H1 (cell line): Measurements from ENCODE around the gene DAPK3. TPM values are rescaled to one million over a fixed set of nuclear protein-coding genes. Genes with fewer than 3 reads are reported as not detected.

Source experiments
- CTCF ChIA-PET: fragments of 300-600 bp; sonication (Branson Sonifier 250); formaldehyde crosslinking; loops from one replicate; lab custom pipeline; 2021; ENCODE audit not compliant: partially characterized antibody; lab: Charles Lee
- POLR2A ChIA-PET: fragments of 300-600 bp; sonication (Branson Sonifier 250); formaldehyde crosslinking; loops from one replicate; lab custom pipeline; 2021; ENCODE audit warnings: inconsistent platforms; ENCODE audit not compliant: partially characterized antibody; lab: Charles Lee
- DNase-seq, 2 experiments: peaks; one replicate each; pipeline versions ENCODE4 v3.0.0 to v3.0.0-alpha.2; 2010 to 2022; ENCODE audit warnings: low spot score in 2 of 2, low read depth in 1 of 2, mixed read lengths in 1 of 2
- FAIRE-seq: peaks from 2 replicates; lab custom pipeline; 2011; peaks lifted over from hg19 to GRCh38; lab: Jason Lieb, UNC
- H2AFZ ChIP-seq: 2 replicates; pipeline ENCODE4 v1.8.1; 2012; ENCODE audit warnings: low read length, inconsistent platforms
- H2AK5ac ChIP-seq: 2 replicates; pipeline ENCODE4 v1.6.1; 2013; ENCODE audit warnings: low read depth, low read length
- H2BK120ac ChIP-seq: replicated peaks from 2 replicates; pipeline ENCODE3; 2013; ENCODE audit warnings: low read depth, low read length, inconsistent platforms
- H2BK12ac ChIP-seq: 2 replicates; pipeline ENCODE4 v1.6.1; 2013; ENCODE audit warnings: low read depth, low read length
- H2BK15ac ChIP-seq: 2 replicates; pipeline ENCODE4 v1.6.1; 2013; ENCODE audit warnings: low read length
- H2BK20ac ChIP-seq: 2 replicates; pipeline ENCODE4 v1.6.1; 2013; ENCODE audit warnings: low read length
- H2BK5ac ChIP-seq: 2 replicates; pipeline ENCODE4 v1.6.1; 2013; ENCODE audit warnings: low read depth, low read length
- H3K14ac ChIP-seq: 2 replicates; pipeline ENCODE4 v1.6.1; 2013; ENCODE audit warnings: inconsistent platforms; ENCODE audit not compliant: insufficient read length
- H3K18ac ChIP-seq: 2 replicates; pipeline ENCODE4 v1.6.1; 2013; ENCODE audit warnings: low read length; ENCODE audit errors: extremely low read depth
- H3K23ac ChIP-seq: 2 replicates; pipeline ENCODE4 v1.6.1; 2013; ENCODE audit warnings: inconsistent platforms; ENCODE audit not compliant: insufficient read length
- H3K23me2 ChIP-seq: 2 replicates; pipeline ENCODE4 v1.6.1; 2013; ENCODE audit warnings: low read depth, low read length
- H3K27ac ChIP-seq: 2 replicates; pipeline ENCODE4 v1.6.1; 2011; ENCODE audit warnings: low read depth, low read length, inconsistent platforms
- H3K27me3 ChIP-seq, 4 experiments: replicated peaks in 1 of 4; 1 replicate in 1 of 4; 2 replicates in 3 of 4; pipeline versions ENCODE4 v1.6.1 to v1.8.1; 2011 to 2013; ENCODE audit warnings: low read length in 3 of 4, mild to moderate bottlenecking in 3 of 4, inconsistent platforms in 2 of 4, mixed read lengths in 2 of 4, moderate library complexity in 1 of 4; ENCODE audit not compliant: control insufficient read depth in 3 of 4, insufficient read depth in 3 of 4; ENCODE audit errors: extremely low read depth in 1 of 4
- H3K36me3 ChIP-seq, 4 experiments: 2 replicates each; pipeline versions ENCODE4 v1.6.1 to v1.8.1; 2011 to 2013; ENCODE audit warnings: mild to moderate bottlenecking in 4 of 4, low read length in 3 of 4, moderate library complexity in 2 of 4, control low read depth in 1 of 4, inconsistent platforms in 1 of 4; ENCODE audit not compliant: insufficient read depth in 4 of 4, control insufficient read depth in 2 of 4
- H3K4ac ChIP-seq: replicated peaks from 2 replicates; pipeline ENCODE3; 2013; ENCODE audit warnings: low read length, low read depth, mixed read lengths, inconsistent platforms; ENCODE audit not compliant: insufficient read length
- H3K4me1 ChIP-seq, 4 experiments: replicated peaks in 1 of 4; 1 replicate in 1 of 4; 2 replicates in 3 of 4; pipeline versions ENCODE4 v1.6.1 to v1.8.1; 2011 to 2013; ENCODE audit warnings: low read length in 3 of 4, inconsistent platforms in 2 of 4, mixed read lengths in 1 of 4; ENCODE audit not compliant: insufficient read depth in 4 of 4, control insufficient read depth in 3 of 4
- H3K4me2 ChIP-seq, 2 experiments: 2 replicates each; pipeline versions ENCODE4 v1.6.1 to v1.8.1; 2011 to 2013; ENCODE audit warnings: low read depth in 2 of 2, low read length in 2 of 2, control low read depth in 1 of 2, inconsistent platforms in 1 of 2, mild to moderate bottlenecking in 1 of 2; ENCODE audit not compliant: insufficient read depth in 1 of 2
- H3K4me3 ChIP-seq, 4 experiments: fragments of 200-600, 300-600 bp in 1 of 4; sonication (generic), shearing (Covaris generic), sonication (Bioruptor Twin) in 1 of 4; 2 replicates each; pipeline versions ENCODE4 v1.5.1 to v1.8.1; 2011 to 2016; ENCODE audit warnings: low read length in 4 of 4, low read depth in 3 of 4, control low read depth in 2 of 4, inconsistent platforms in 2 of 4, mild to moderate bottlenecking in 2 of 4, mixed read lengths in 1 of 4, moderate library complexity in 1 of 4; ENCODE audit not compliant: insufficient read depth in 2 of 4; ENCODE audit errors: extremely low read depth in 1 of 4
- H3K56ac ChIP-seq: replicated peaks from 2 replicates; pipeline ENCODE3; 2013; ENCODE audit warnings: low read depth, mild to moderate bottlenecking, mixed read lengths, low read length, inconsistent platforms; ENCODE audit not compliant: insufficient read length
- H3K79me1 ChIP-seq: 2 replicates; pipeline ENCODE4 v1.6.1; 2013; ENCODE audit warnings: low read depth, low read length, control low read depth
- H3K79me2 ChIP-seq, 2 experiments: 2 replicates each; pipeline versions ENCODE4 v1.6.1 to v1.8.1; 2012 to 2013; ENCODE audit warnings: low read length in 2 of 2, mild to moderate bottlenecking in 2 of 2, inconsistent platforms in 1 of 2; ENCODE audit not compliant: insufficient read depth in 2 of 2, control insufficient read depth in 1 of 2
- H3K9ac ChIP-seq, 4 experiments: replicated peaks in 1 of 4; 1 replicate in 1 of 4; 2 replicates in 3 of 4; pipeline versions ENCODE4 v1.6.1 to v1.8.1; 2011 to 2013; ENCODE audit warnings: low read depth in 3 of 4, low read length in 3 of 4, control low read depth in 2 of 4, mild to moderate bottlenecking in 2 of 4, moderate library complexity in 2 of 4, inconsistent platforms in 1 of 4; ENCODE audit errors: extremely low read depth in 1 of 4
- H3K9me3 ChIP-seq, 2 experiments: 2 replicates each; pipeline versions ENCODE4 v1.6.1 to v1.8.1; 2012 to 2013; ENCODE audit warnings: mild to moderate bottlenecking in 2 of 2, moderate library complexity in 2 of 2, control low read depth in 1 of 2, inconsistent platforms in 1 of 2, low read depth in 1 of 2, low read length in 1 of 2, mixed read lengths in 1 of 2; ENCODE audit not compliant: insufficient read depth in 2 of 2
- H4K20me1 ChIP-seq, 2 experiments: replicated peaks in 1 of 2; 2 replicates each; pipeline versions ENCODE3 to v1.8.1; 2011 to 2013; ENCODE audit warnings: inconsistent platforms in 2 of 2, low read length in 2 of 2, mild to moderate bottlenecking in 1 of 2; ENCODE audit not compliant: insufficient read depth in 2 of 2, control insufficient read depth in 1 of 2
- H4K5ac ChIP-seq: 2 replicates; pipeline ENCODE4 v1.6.1; 2013; ENCODE audit warnings: low read length, low read depth, mixed read lengths, inconsistent platforms; ENCODE audit not compliant: insufficient read length
- H4K8ac ChIP-seq: 2 replicates; pipeline ENCODE4 v1.8.0; 2013; ENCODE audit warnings: mild to moderate bottlenecking, moderate library complexity, low read length, inconsistent platforms; ENCODE audit not compliant: insufficient read depth; ENCODE audit errors: extremely low read depth
- H4K91ac ChIP-seq: replicated peaks from 2 replicates; pipeline ENCODE3; 2013; ENCODE audit warnings: low read length, mixed read lengths, inconsistent platforms; ENCODE audit not compliant: insufficient read length
- ASH2L ChIP-seq: fragments of 200-600, 300-600 bp; sonication (generic); IDR thresholded peaks from one replicate; pipeline ENCODE4 v1.7.1; 2017; ENCODE audit warnings: low read length
- CREB1 ChIP-seq: IDR thresholded peaks from 2 replicates; pipeline ENCODE4 v1.6.1; 2012; ENCODE audit warnings: inconsistent platforms
- CTCF ChIP-seq, 3 experiments: IDR thresholded peaks; 1 replicate in 2 of 3; 2 replicates in 1 of 3; pipeline versions ENCODE4 v1.5.1 to v1.6.1; 2011; ENCODE audit warnings: low read length in 3 of 3, mild to moderate bottlenecking in 3 of 3, inconsistent platforms in 2 of 3, low read depth in 1 of 3, moderate library complexity in 1 of 3; ENCODE audit not compliant: insufficient read depth in 1 of 3; ENCODE audit errors: control extremely low read depth in 1 of 3
- E2F6 ChIP-seq: IDR thresholded peaks from 2 replicates; pipeline ENCODE4 v1.6.1; 2012; ENCODE audit warnings: inconsistent platforms
- EP300 ChIP-seq, 2 experiments: IDR thresholded peaks; 1 replicate in 1 of 2; 2 replicates in 1 of 2; pipeline ENCODE4 v1.6.1; 2011 to 2012; ENCODE audit warnings: low read depth in 2 of 2, low read length in 2 of 2, mild to moderate bottlenecking in 2 of 2, borderline replicate concordance in 1 of 2, inconsistent platforms in 1 of 2, moderate library complexity in 1 of 2
- FOSL1 ChIP-seq: IDR thresholded peaks from 2 replicates; pipeline ENCODE4 v1.6.1; 2011; ENCODE audit warnings: mild to moderate bottlenecking, low read depth, low read length, moderate library complexity; ENCODE audit not compliant: insufficient read depth
- GTF2F1 ChIP-seq: IDR thresholded peaks from 2 replicates; pipeline ENCODE4 v1.6.1; 2012; ENCODE audit warnings: low read depth, low read length, improper control_type of control experiment, borderline replicate concordance
- HDAC6 ChIP-seq: IDR thresholded peaks from one replicate; pipeline ENCODE4 v1.7.1; 2012; ENCODE audit warnings: low read depth, mild to moderate bottlenecking, inconsistent platforms, low read length, moderate library complexity
- MAX ChIP-seq: IDR thresholded peaks from 2 replicates; pipeline ENCODE4 v1.6.1; 2012; ENCODE audit warnings: inconsistent platforms
- NANOG ChIP-seq: IDR thresholded peaks from 2 replicates; pipeline ENCODE4 v1.6.1; 2011; ENCODE audit warnings: low read length, low read depth, mild to moderate bottlenecking, inconsistent platforms; ENCODE audit not compliant: insufficient read depth, poor library complexity, severe bottlenecking
- WGBS, 2 experiments: shearing (Covaris generic) in 1 of 2; methylation state at CpG; one replicate each; pipeline versions ENCODE4 v1.1.6 to v1.1.7; 2013 to 2015; ENCODE audit warnings: low lambda C conversion rate in 2 of 2, mixed read lengths in 2 of 2, inconsistent platforms in 1 of 2, low coverage in 1 of 2, missing lambda C conversion rate in 1 of 2; ENCODE audit not compliant: insufficient replicate concordance in 2 of 2, insufficient coverage in 1 of 2, insufficient read length in 1 of 2; ENCODE audit errors: extremely low coverage in 1 of 2, missing lambda C conversion rate in 1 of 2; 5-methylcytosine and 5-hydroxymethylcytosine counted together
- polyA plus RNA-seq, 7 experiments: library from polyadenylated mRNA; depleted of rRNA in 3 of 7; stranded (reverse) in 5 of 7; unstranded in 2 of 7; fragments of >200 nt in 5 of 7; fragments of 200-250 nt in 2 of 7; gene quantifications; 1 replicate in 5 of 7; 2 replicates in 1 of 7; 4 replicates in 1 of 7; pipeline versions ENCODE4 v1.2.1 to v1.2.3, GENCODE V29; 2011 to 2013; ENCODE audit warnings: missing spikeins in 2 of 7, mixed read lengths in 2 of 7
- total RNA-seq: library from RNA; stranded (reverse); fragmentation: NEBNext Ultra II Directional; extraction: Animal tissue kit (Norgen Biotek cat#: 25700); gene quantifications from 2 replicates; pipeline ENCODE4 v1.2.1, GENCODE V29; 2021

The DAPK3 gene
- total and polyA plus RNA-seq, 2 of the 8 experiments (the other 6 are each of a cell fraction or from before 2014, with no cell fraction given) = 53.2 to 78.1 TPM

GRCh38 chr19:3914199-3914598 lies 56.7 kb downstream of the DAPK3 start:
- no peak overlapping the region for H2AFZ ChIP-seq
- TF ChIP-seq EP300 (IDR thresholded peaks at IDR 0.05; ENCODE audit: borderline replicate concordance in 1 of 2, low read depth in 2 of 2, low read length in 2 of 2) (no peak), E2F6 (no peak), NANOG (no peak), MAX (no peak), CREB1 (no peak), CTCF (IDR thresholded peaks at IDR 0.05; ENCODE audit: control extremely low read depth in 1 of 3, insufficient read depth in 1 of 3, low read depth in 1 of 3, low read length in 3 of 3) (no peak), HDAC6 (no peak), FOSL1 (no peak), ASH2L (no peak), GTF2F1 (no peak)

More at GRCh38 chr19:3914199-3914598, 56.7 kb downstream of the DAPK3 start:
- Histone ChIP-seq H3K4me2 (no peak overlapping the region), H3K9ac (no peak overlapping the region), H3K9me3 (peaks cover 11 to 19% of the 10 kb centered on the region in 2 experiments), H4K91ac (no peak overlapping the region), H4K20me1 (peaks cover 0 to 1% of the 10 kb centered on the region in 2 experiments), H3K23ac (no peak overlapping the region), H3K36me3 (peaks cover 9 to 40% (median 32%) of the 10 kb centered on the region in 4 experiments), H3K79me2 (no peaks in the 10 kb centered on the region), H2BK15ac (no peak overlapping the region), H3K23me2 (no peaks in the 10 kb centered on the region), H3K4me3 (no peak overlapping the region), H4K8ac (no peak overlapping the region), H3K27ac (no peak overlapping the region), H2BK120ac (no peak overlapping the region), H3K4me1 (no peaks in the 10 kb centered on the region), H3K14ac (no peak overlapping the region), H3K56ac (no peak overlapping the region), H2BK5ac (no peak overlapping the region), H3K4ac (no peak overlapping the region), H3K18ac (no peak overlapping the region), H4K5ac (no peak overlapping the region), H3K27me3 (no peaks in the 10 kb centered on the region), H2BK20ac (no peak overlapping the region), H2BK12ac (no peak overlapping the region), H3K79me1 (no peaks in the 10 kb centered on the region), H2AK5ac (no peak overlapping the region)
- ChIA-PET POLR2A (interaction anchor here (1.7 kb wide), 1 partner anchor 48 kb away, joined by 3 read pairs; no protein-coding TSS in a partner anchor), CTCF (interaction anchor here (0.6 kb wide), 1 partner anchor 96 kb away, joined by 4 read pairs; no protein-coding TSS in a partner anchor)
- no peak for DNase-seq
- 95% methylated on average over 7 of the region's 9 CpGs; no CpG with 5 or more reads in 1 of the 2 experiments for WGBS, 2 experiments
- FAIRE-seq = no peak
